DOHH2 (cell line): ENCODE results near the gene FAM118B.

Experiments
- H3F3A ChIP-seq: fragments of 200-600 bp; sonication (generic), shearing (Covaris generic); 2 replicates; pipeline ENCODE4 v1.6.0; 2016; ENCODE audit warnings: antibody characterized with exemption, mild to moderate bottlenecking; ENCODE audit not compliant: control insufficient read depth, insufficient read depth
- H3K27ac ChIP-seq: fragments of 200-600 bp; sonication (generic); 2 replicates; pipeline ENCODE4 v1.5.1; 2014; ENCODE audit warnings: low read depth, mild to moderate bottlenecking, low read length, moderate library complexity
- H3K27me3 ChIP-seq: fragments of 200-600 bp; sonication (generic); 2 replicates; pipeline ENCODE4 v1.6.1; 2014; ENCODE audit warnings: mild to moderate bottlenecking, low read length, mixed read lengths; ENCODE audit not compliant: control insufficient read depth
- H3K36me3 ChIP-seq: fragments of 200-600 bp; sonication (generic); 2 replicates; pipeline ENCODE4 v1.6.1; 2014; ENCODE audit warnings: mild to moderate bottlenecking, low read length, moderate library complexity, mixed read lengths; ENCODE audit not compliant: control insufficient read depth
- H3K4me1 ChIP-seq: fragments of 200-600 bp; sonication (generic); 2 replicates; pipeline ENCODE4 v1.6.1; 2014; ENCODE audit warnings: mild to moderate bottlenecking, low read length, mixed read lengths; ENCODE audit not compliant: control insufficient read depth
- H3K4me2 ChIP-seq: fragments of 200-600 bp; sonication (generic); 2 replicates; pipeline ENCODE4 v1.6.0; 2014; ENCODE audit warnings: mild to moderate bottlenecking, low read length, moderate library complexity
- H3K4me3 ChIP-seq: fragments of 200-600 bp; sonication (generic); 2 replicates; pipeline ENCODE4 v1.5.1; 2014; ENCODE audit warnings: mild to moderate bottlenecking, low read length, mixed read lengths
- H3K79me2 ChIP-seq: fragments of 200-600 bp; sonication (generic); 2 replicates; pipeline ENCODE4 v1.6.1; 2014; ENCODE audit warnings: mild to moderate bottlenecking, low read length, mixed read lengths; ENCODE audit not compliant: control insufficient read depth
- H3K9me2 ChIP-seq: fragments of 200-600 bp; sonication (generic); replicated peaks from 2 replicates; pipeline ENCODE4 v1.6.1; 2014; ENCODE audit warnings: mild to moderate bottlenecking, low read length, mixed read lengths; ENCODE audit not compliant: control insufficient read depth
- H3K9me3 ChIP-seq: fragments of 200-600 bp; sonication (generic); 2 replicates; pipeline ENCODE4 v1.6.1; 2014; ENCODE audit warnings: antibody characterized with exemption, low read length, mixed read lengths; ENCODE audit not compliant: control insufficient read depth, insufficient read depth
- H4K20me1 ChIP-seq: fragments of 200-600 bp; sonication (generic); 2 replicates; pipeline ENCODE4 v1.6.0; 2014; ENCODE audit warnings: low read depth, mild to moderate bottlenecking, antibody characterized with exemption, low read length, moderate library complexity; ENCODE audit not compliant: control insufficient read depth, insufficient read depth
- EZH2phosphoT487 ChIP-seq: fragments of 200-600 bp; sonication (generic); IDR thresholded peaks from 2 replicates; pipeline ENCODE4 v1.6.1; 2017; ENCODE audit warnings: borderline replicate concordance, mild to moderate bottlenecking, antibody characterized with exemption, low read length, moderate library complexity, mixed read lengths
- TF ChIP-seq, protein P1 (sequence below): fragments of 200-600 bp; sonication (generic); IDR thresholded peaks from one replicate; pipeline ENCODE4 v1.5.1; 2014; ENCODE audit warnings: antibody characterized with exemption, mild to moderate bottlenecking, low read depth, low read length; ENCODE audit not compliant: poor library complexity, severe bottlenecking

The FAM118B gene

DNA sequence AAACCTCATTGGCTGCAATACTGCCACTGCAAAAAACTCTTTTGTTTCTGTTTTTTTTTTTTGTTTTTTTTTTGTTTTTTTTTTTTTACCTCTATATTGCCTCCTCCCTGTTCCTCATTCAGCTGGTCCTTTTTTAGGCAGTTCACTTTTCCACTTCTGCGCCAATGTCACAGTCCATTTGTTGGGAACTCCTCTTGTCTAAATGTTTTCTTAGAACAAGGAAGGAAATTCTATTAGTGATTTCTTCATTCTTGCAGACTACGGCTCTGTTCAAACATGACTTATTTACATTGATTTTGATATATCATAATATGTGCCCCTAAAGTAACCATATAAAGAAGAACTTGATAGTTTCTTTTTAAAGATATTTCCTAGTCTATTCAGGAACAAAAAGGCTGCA is 2.9 kb downstream of the FAM118B start:
- no peaks in the 10 kb centered on the region for H3F3A ChIP-seq
- H3K36me3 ChIP-seq, result peaks cover 10% of the 10 kb centered on the region
- no peak overlapping the region for H3K4me2 ChIP-seq
- H3K4me1 ChIP-seq, result peaks cover 28% of the 10 kb centered on the region
- no peaks in the 10 kb centered on the region for H3K27me3 ChIP-seq
- no peak overlapping the region for H3K4me3 ChIP-seq
- no peak overlapping the region for H3K27ac ChIP-seq
- no peaks in the 10 kb centered on the region for H3K9me3 ChIP-seq
- H3K9me2 ChIP-seq, result no peaks in the 10 kb centered on the region
- H3K79me2 ChIP-seq, result peaks cover 83% of the 10 kb centered on the region
- TF ChIP-seq EZH2phosphoT487, result no peak
- TF ChIP-seq, protein P1, sequence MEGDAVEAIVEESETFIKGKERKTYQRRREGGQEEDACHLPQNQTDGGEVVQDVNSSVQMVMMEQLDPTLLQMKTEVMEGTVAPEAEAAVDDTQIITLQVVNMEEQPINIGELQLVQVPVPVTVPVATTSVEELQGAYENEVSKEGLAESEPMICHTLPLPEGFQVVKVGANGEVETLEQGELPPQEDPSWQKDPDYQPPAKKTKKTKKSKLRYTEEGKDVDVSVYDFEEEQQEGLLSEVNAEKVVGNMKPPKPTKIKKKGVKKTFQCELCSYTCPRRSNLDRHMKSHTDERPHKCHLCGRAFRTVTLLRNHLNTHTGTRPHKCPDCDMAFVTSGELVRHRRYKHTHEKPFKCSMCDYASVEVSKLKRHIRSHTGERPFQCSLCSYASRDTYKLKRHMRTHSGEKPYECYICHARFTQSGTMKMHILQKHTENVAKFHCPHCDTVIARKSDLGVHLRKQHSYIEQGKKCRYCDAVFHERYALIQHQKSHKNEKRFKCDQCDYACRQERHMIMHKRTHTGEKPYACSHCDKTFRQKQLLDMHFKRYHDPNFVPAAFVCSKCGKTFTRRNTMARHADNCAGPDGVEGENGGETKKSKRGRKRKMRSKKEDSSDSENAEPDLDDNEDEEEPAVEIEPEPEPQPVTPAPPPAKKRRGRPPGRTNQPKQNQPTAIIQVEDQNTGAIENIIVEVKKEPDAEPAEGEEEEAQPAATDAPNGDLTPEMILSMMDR, result no peak
- H4K20me1 ChIP-seq, result 0 out of 2 replicates have a peak, but pooled peaks cover 3% of the 10 kb centered on the region

DNA sequence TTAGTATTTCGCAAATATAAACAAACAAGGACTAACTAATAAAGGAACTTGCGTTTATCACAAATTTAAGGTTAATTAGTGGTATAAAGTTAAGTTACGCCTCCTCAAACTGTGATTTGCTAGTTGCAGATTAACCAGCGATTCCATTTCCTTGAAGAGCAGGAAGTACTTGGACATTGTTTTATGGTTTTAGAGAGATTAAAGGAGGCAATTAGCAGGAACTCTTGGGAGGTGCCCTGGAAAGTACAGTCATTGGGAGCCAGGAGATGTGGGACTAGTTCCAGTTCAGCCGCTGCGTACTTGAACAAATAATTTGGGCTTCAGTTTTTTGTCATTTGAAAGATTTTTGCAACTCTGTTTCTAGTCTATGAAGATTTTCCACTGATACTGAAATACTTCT is 3.3 kb downstream of the FAM118B start:
- no peak overlapping the region for H3K27ac ChIP-seq
- H3F3A ChIP-seq, result no peaks in the 10 kb centered on the region
- TF ChIP-seq, protein P1, result no peak
- TF ChIP-seq EZH2phosphoT487, result no peak
- no peaks in the 10 kb centered on the region for H3K9me2 ChIP-seq
- H3K9me3 ChIP-seq, result no peaks in the 10 kb centered on the region
- peaks cover 6% of the 10 kb centered on the region; the same call in 1 of the 2 replicates for H3K36me3 ChIP-seq
- 0 out of 2 replicates have a peak, but pooled peaks cover 3% of the 10 kb centered on the region for H4K20me1 ChIP-seq
- H3K4me3 ChIP-seq, result no peak overlapping the region
- H3K4me2 ChIP-seq, result no peak overlapping the region
- H3K79me2 ChIP-seq, result peaks cover 82% of the 10 kb centered on the region
- peaks cover 28% of the 10 kb centered on the region for H3K4me1 ChIP-seq
- no peaks in the 10 kb centered on the region for H3K27me3 ChIP-seq

DNA sequence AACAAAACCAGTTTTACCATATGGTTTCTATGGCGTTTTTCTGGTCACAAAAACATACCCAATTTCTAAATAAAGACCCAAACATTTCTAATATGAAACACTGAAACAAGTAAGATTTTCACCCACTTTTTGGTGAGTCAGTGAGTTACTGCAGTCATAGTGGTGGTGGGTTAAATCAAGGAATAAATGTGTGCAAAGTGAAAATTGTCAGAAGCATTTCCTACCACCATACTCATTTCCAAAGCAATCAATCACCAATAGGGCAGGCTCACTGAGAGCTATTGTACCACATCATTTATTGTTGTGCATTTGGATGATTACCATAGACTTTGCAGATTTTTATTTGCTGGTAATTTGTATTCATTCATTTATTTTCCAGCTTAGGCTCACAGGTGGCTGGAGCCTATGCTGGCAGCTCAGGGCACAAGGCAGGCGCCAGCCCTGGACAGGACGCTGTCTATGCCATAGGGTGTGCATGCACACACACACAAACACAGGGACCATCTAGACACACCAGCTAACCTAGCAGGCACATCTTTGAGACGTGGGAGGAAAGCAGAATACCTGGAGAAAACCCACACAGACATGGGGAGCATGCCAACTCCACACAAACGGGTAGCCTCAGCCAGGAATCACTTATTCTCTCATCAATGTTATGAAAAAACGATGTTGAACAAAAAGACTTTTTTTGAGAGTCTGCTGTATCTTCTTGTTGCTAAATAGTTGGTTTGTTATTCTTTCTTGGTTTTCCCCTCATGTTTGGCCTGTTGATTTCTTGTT is 5.1 kb downstream of the FAM118B start:
- no peak overlapping the region for H3K4me3 ChIP-seq
- no peak for TF ChIP-seq EZH2phosphoT487
- TF ChIP-seq, protein P1, result no peak
- H3K27ac ChIP-seq, result no peak overlapping the region
- no peak overlapping the region for H3K4me2 ChIP-seq
- H4K20me1 ChIP-seq, result 0 out of 2 replicates have a peak, but pooled peaks cover 3% of the 10 kb centered on the region
- H3K27me3 ChIP-seq, result no peaks in the 10 kb centered on the region
- no peaks in the 10 kb centered on the region for H3K9me2 ChIP-seq
- H3K9me3 ChIP-seq, result no peaks in the 10 kb centered on the region
- no peaks in the 10 kb centered on the region for H3K36me3 ChIP-seq
- peaks cover 80% of the 10 kb centered on the region for H3K79me2 ChIP-seq
- no peaks in the 10 kb centered on the region for H3F3A ChIP-seq
- H3K4me1 ChIP-seq, result peaks cover 22% of the 10 kb centered on the region
